Skeletal muscle tissue (tissue), 4 donors: ENCODE measurements around the gene SLC30A2. TPM values are rescaled to one million over a fixed set of nuclear protein-coding genes. Genes with fewer than 3 reads are reported as not detected.

Source experiments
- H3K27ac ChIP-seq: one replicate; pipeline ENCODE4 v1.7.0; 2013; ENCODE audit warnings: mild to moderate bottlenecking, low read depth, low read length, inconsistent platforms
- H3K27me3 ChIP-seq, 3 donors: one replicate each; pipeline ENCODE4 v1.7.0; 2013; ENCODE audit warnings: low read length in 3 of 3; ENCODE audit not compliant: control insufficient read depth in 3 of 3, insufficient read depth in 3 of 3
- H3K36me3 ChIP-seq, 3 donors: one replicate each; pipeline ENCODE4 v1.7.0; 2013; ENCODE audit warnings: low read length in 3 of 3; ENCODE audit not compliant: control insufficient read depth in 3 of 3, insufficient read depth in 3 of 3
- H3K4me1 ChIP-seq, 3 donors: one replicate each; pipeline ENCODE4 v1.7.0; 2013; ENCODE audit warnings: low read length in 3 of 3, mild to moderate bottlenecking in 3 of 3; ENCODE audit not compliant: control insufficient read depth in 3 of 3, insufficient read depth in 3 of 3
- H3K4me3 ChIP-seq, 3 donors: one replicate each; pipeline ENCODE4 v1.7.0; 2013; ENCODE audit warnings: low read length in 3 of 3
- H3K9ac ChIP-seq, 3 donors: one replicate each; pipeline ENCODE4 v1.7.0; 2013; ENCODE audit warnings: low read length in 3 of 3, mild to moderate bottlenecking in 3 of 3, moderate library complexity in 2 of 3, low read depth in 1 of 3
- H3K9me3 ChIP-seq, 3 donors: one replicate each; pipeline ENCODE4 v1.7.0; 2013; ENCODE audit warnings: low read length in 3 of 3; ENCODE audit not compliant: control insufficient read depth in 3 of 3
- total RNA-seq: library from RNA; depleted of rRNA; stranded (reverse); fragments of >200 nt; gene quantifications from one replicate; pipeline ENCODE4 v1.2.3, GENCODE V29; 2014
- donor health status: Osteomylitis.

SLC30A2 gene
- total RNA-seq, 1 donor from 2014 or later: under 0.01 TPM

DNA sequence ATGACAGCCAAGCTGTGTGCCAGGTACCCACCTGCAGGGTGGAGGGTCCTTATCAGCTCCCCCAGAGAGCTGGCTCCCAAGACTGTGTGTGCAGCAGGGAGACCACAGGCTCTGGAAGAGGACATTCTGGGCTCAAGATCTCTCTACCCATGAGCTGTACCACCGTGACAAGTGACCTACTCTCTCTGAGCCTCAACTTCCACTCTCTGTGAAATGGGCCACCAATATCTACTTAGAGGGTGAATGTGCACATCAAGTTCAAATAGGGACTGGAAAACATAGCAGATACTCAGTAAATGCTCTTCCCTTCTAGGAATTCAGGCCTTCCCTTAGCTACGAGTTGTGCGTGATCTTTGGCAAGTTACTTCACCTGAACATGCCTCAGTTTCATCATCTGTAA is 1.5 kb downstream of the SLC30A2 start:
- no peaks in the 10 kb centered on the region for H3K36me3 ChIP-seq
- no peak overlapping the region for H3K27ac ChIP-seq
- H3K9ac ChIP-seq: no peak overlapping the region
- H3K9me3 ChIP-seq: no peaks in the 10 kb centered on the region
- peaks cover 0 to 39% (median 35%) of the 10 kb centered on the region in 3 donors for H3K4me1 ChIP-seq
- H3K4me3 ChIP-seq: no peak overlapping the region
- peaks cover 8 to 22% (median 18%) of the 10 kb centered on the region in 3 donors for H3K27me3 ChIP-seq

DNA sequence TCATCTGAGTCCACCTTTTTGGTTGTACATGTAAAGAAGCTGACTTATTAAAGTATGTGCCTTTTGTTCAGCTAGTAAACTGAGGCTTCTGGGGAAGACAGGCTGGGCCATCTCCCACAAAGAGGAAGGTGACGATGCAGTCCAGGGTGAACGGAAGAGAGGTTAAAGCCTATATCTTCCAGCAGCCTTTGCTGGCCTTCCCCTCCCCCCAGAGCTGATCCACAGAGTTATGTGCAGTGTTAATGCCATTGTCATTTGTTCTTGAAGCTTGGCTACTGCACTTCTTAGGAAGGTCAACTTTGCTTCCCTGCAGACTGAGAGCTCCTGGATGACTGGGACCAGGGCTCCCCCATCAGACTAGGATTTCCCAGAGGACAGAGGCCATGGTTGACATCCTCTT is 2.2 kb downstream of the SLC30A2 start:
- Histone ChIP-seq H3K27me3 (peaks cover 8 to 22% (median 18%) of the 10 kb centered on the region in 3 donors), H3K27ac (no peak overlapping the region), H3K4me1 (peaks cover 0 to 43% (median 38%) of the 10 kb centered on the region in 3 donors), H3K4me3 (no peak overlapping the region), H3K9ac (no peak overlapping the region), H3K36me3 (no peaks in the 10 kb centered on the region), H3K9me3 (no peaks in the 10 kb centered on the region)

DNA sequence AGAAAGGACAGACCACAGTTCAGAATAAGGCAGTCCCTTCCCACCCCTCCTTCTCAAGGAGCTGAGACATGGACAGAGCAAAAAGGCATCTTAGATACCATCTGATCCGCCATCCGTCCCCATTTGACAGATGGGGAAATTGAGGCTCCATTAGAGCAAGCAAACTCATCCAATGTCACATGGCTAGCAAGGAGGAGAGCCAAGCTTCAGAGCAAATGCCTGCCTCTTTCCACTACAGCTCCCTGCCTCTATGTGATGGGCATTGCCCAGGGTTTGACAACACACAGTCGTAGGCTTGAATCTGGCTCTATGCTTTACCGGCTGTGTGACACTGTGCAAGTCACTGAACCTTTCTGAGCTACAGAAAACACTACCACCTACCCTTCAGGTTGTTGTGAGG is 3.9 kb downstream of the SLC30A2 start:
- H3K27ac ChIP-seq: no peak overlapping the region
- no peak overlapping the region for H3K4me3 ChIP-seq
- no peaks in the 10 kb centered on the region for H3K9me3 ChIP-seq
- peaks cover 8 to 20% (median 15%) of the 10 kb centered on the region in 3 donors for H3K27me3 ChIP-seq
- no peak overlapping the region for H3K9ac ChIP-seq
- no peaks in the 10 kb centered on the region for H3K36me3 ChIP-seq
- peaks cover 7 to 61% (median 55%) of the 10 kb centered on the region in 3 donors for H3K4me1 ChIP-seq

DNA sequence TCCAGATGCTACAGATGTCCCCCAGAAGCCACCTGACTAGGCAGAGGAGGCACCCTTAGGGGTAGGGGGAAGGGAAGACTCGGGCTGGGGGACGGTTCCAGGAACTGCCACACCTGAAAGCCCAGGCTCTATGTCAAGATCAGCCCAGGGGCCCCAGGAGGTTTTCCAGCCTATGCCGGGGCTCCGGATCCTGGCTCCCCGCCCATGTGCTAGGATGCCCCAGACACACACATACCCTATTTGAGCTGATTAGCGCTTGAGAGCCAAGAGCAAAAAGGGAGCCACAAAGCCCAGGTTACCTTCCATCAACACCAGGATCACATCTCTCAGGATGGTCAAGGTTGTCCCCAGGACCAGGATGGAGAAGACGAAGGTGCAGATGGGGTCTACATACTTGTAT is 4.5 kb downstream of the SLC30A2 start:
- Histone ChIP-seq H3K36me3 (no peaks in the 10 kb centered on the region), H3K4me1 (peaks cover 13 to 60% (median 54%) of the 10 kb centered on the region in 3 donors), H3K4me3 (no peak overlapping the region), H3K27me3 (peaks cover 8 to 14% (median 10%) of the 10 kb centered on the region in 3 donors), H3K9me3 (no peaks in the 10 kb centered on the region), H3K27ac (no peak overlapping the region), H3K9ac (no peak overlapping the region)

DNA sequence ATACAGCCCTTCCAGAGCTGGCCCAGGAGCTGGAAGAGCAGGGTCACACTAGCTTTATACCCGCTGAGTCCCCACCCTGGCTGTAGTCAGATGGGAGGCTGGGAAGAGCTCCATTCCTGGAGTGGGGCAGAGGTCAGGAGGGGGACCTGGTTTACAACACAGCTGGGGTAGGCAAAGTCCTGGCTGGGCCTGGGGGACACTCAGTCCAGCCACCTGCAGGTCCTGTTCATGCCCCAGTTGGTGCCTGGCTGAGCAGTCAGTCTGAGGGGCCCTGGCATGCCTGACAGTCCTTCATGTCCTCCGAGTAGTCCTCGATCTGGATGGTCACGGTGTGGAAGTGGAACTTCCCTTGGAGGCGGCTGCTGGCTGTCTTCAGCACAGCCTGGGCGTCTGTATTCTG is 7.0 kb downstream of the SLC30A2 start:
- Histone ChIP-seq H3K9me3 (no peaks in the 10 kb centered on the region), H3K36me3 (no peaks in the 10 kb centered on the region), H3K9ac (peak overlapping the region in 2 of 3 donors; percentile 42 to 73), H3K27me3 (peaks cover 0 to 8% (median 3%) of the 10 kb centered on the region in 3 donors), H3K27ac (peak overlapping the region; percentile 100), H3K4me1 (peaks cover 24 to 55% (median 49%) of the 10 kb centered on the region in 3 donors), H3K4me3 (no peak overlapping the region)

DNA sequence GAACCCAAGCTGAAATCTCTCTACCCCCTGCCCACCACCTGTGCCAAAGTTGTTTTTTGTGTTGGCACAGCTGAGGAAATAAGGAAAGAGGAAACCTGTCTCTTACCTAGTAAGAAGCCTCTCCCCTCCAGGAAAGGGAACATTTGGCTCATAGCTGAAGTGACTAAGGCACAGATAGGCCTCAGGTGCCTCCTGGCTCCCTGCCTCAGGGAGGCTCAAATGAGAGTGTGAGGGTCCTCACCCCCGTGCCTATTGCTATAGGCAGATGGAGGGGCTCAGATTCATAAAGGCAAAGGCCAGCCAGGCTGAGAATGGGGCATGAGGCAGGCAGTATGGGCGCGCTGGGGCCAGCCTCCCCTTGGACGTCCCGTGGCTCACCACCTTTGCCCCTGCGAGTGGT is 7.4 kb downstream of the SLC30A2 start:
- no peaks in the 10 kb centered on the region for H3K9me3 ChIP-seq
- H3K27ac ChIP-seq: peak overlapping the region; percentile 100
- H3K4me3 ChIP-seq: no peak overlapping the region
- peaks cover 0 to 8% (median 3%) of the 10 kb centered on the region in 3 donors for H3K27me3 ChIP-seq
- peaks cover 24 to 52% (median 48%) of the 10 kb centered on the region in 3 donors for H3K4me1 ChIP-seq
- peak overlapping the region; percentile 42 to 73 (median 65) for H3K9ac ChIP-seq
- H3K36me3 ChIP-seq: no peaks in the 10 kb centered on the region

DNA sequence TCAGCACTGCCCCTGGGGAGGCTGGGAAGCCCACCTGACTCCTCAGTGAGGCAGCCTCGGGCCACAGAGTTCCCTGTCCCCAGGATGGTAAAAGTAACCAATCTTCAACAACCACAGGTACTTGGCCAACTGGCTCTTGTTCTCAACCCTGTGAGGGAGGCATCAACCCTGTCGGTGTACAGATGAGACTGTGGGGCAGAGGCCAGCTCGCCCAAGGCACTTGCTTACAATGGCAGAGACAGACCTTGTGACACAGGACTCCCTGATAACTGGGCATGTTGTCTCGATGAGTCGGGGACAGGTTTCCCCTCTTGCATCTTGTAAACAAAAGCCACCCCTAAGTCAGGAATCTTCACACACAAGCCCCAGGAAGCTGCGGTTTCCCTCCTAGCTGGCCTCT is 8.0 kb downstream of the SLC30A2 start:
- Histone ChIP-seq H3K27ac (peak overlapping the region; percentile 100), H3K4me3 (peak overlapping the region in 1 of 3 donors; percentile 22), H3K4me1 (peaks cover 24 to 48% (median 46%) of the 10 kb centered on the region in 3 donors), H3K9me3 (no peaks in the 10 kb centered on the region), H3K27me3 (peaks cover 0 to 3% (median 3%) of the 10 kb centered on the region in 3 donors), H3K36me3 (no peaks in the 10 kb centered on the region), H3K9ac (peak overlapping the region; percentile 57 to 73 (median 65))

DNA sequence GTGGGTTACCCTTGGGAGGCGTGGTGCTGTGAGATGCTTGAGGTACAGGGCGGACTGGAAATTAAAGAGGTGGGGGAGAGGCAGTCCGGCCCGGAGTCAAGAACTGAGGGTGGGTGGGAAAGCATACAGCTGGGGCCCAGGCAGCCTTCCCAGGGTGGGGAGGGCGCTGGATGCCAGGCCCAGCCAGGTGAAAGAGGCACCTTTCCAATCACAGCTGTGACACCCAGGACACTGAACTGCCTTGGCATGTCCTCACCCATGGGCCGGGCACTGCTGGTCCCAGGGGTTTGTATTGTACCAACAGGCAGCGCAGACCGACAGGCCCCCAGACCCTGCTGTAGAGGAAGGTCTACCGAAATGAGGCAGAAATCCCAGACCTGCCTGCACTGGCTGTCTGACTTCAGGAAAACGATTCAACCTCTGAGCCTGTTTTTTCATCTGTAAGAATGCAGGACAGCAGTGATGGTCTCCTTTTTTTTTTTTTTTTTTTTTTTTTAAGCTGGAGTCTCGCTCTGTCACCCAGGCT is 9.1 kb downstream of the SLC30A2 start:
- H3K27me3 ChIP-seq: no peaks in the 10 kb centered on the region
- no peaks in the 10 kb centered on the region for H3K36me3 ChIP-seq
- peak overlapping the region; percentile 76 to 100 (median 77) for H3K9ac ChIP-seq
- peak overlapping the region in 2 of 3 donors; percentile 54 to 58 for H3K4me3 ChIP-seq
- H3K9me3 ChIP-seq: no peaks in the 10 kb centered on the region
- peaks cover 24 to 48% (median 42%) of the 10 kb centered on the region in 3 donors for H3K4me1 ChIP-seq
- peak overlapping the region; percentile 100 for H3K27ac ChIP-seq

DNA sequence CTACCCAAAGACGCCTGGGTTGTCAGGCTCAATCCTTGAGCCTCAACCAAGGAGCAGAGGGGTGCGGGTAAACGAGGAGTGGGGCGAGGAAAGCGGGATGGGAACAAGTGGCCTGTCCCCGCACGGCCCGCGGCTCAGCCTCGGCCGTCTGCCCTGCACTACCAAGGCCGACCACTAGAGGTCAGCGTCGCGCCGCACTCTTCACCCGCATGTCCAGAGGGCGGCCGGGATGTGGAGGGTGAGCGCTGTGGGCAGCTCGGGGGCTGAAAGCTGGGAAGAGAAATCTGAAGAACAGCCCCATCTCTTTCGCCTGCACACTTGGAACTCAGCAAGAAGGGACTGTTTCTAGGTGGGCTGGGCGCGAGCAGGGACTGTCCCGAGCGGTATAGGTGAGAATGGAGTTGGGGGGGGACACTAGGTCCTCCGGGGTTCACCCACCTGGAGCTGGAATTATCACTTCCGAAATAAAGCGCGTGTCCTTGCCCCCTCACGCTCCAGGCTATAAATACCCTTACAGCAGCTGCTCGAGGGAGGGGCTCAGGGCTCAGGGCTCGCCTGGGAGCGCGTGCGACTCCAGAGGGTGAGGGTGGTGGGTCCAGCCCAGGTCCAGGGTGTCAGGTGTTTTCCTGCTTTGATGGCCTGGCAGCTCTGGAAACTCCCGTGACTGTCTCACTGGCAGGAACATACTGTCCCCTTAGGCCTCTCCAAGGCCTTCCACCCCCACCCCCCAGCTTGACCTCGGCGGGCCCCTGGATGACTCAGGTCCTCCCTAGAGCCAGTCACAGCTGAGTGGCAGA is 9.8 kb downstream of the SLC30A2 start:
- Histone ChIP-seq H3K9me3 (no peaks in the 10 kb centered on the region), H3K36me3 (peaks cover 0 to 3% (median 0%) of the 10 kb centered on the region in 3 donors), H3K27ac (peak overlapping the region; percentile 100), H3K9ac (peak overlapping the region; percentile 98 to 100 (median 100)), H3K4me1 (peaks cover 24 to 48% (median 42%) of the 10 kb centered on the region in 3 donors), H3K27me3 (no peaks in the 10 kb centered on the region), H3K4me3 (peak overlapping the region; percentile 88 to 98 (median 94))
